ENCODE measurements around the gene KIRREL1. TPM values are rescaled to one million over a fixed set of nuclear protein-coding genes. Genes with fewer than 3 reads are reported as not detected.

The KIRREL1 gene
- total RNA-seq, 6 experiments from 2014 or later = 1.1 to 4.9 (median 2.9) TPM

DNA sequence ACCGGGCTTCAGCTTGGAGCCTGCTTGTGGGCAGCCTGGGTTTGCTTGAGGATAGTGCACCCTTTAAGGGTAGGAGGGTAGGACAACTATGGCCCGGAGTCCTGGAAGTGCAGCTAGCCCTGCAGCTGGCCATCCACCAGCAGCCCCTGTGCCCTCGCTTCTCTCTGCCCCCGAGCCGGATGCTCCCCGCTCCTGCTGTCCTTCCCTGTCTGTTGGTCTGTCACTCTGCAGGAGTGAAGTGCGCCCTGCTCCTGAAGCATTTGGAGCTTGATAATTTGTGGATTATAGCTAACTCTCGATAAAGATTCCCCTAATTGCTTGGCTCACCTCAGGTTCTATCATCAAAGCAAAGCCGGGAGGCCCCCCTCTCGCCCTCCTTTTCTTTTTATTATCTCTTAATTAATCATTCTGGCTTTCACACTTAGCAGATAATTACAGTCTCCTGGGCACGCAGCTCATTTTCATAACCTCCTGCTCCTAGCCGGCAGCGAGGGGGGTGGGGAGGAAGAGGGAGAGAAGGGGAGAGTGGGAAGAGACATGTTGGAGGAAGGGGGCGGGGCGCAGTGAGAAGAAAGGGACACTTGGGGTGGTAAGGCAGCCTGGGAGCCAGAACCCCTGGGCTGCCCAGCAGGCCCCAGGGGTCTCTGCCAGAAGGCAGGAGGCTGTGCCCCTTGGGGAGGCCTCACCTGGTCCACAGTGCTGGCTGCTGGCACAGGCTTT lies 14.4 kb downstream of the KIRREL1 start:
- 20% methylated on average over 6 of the region's 15 CpGs for WGBS (ENCODE audit: insufficient coverage, low coverage, low lambda C conversion rate, missing lambda C conversion rate)
- no peak for ATAC-seq
- TF ChIP-seq, protein P1, sequence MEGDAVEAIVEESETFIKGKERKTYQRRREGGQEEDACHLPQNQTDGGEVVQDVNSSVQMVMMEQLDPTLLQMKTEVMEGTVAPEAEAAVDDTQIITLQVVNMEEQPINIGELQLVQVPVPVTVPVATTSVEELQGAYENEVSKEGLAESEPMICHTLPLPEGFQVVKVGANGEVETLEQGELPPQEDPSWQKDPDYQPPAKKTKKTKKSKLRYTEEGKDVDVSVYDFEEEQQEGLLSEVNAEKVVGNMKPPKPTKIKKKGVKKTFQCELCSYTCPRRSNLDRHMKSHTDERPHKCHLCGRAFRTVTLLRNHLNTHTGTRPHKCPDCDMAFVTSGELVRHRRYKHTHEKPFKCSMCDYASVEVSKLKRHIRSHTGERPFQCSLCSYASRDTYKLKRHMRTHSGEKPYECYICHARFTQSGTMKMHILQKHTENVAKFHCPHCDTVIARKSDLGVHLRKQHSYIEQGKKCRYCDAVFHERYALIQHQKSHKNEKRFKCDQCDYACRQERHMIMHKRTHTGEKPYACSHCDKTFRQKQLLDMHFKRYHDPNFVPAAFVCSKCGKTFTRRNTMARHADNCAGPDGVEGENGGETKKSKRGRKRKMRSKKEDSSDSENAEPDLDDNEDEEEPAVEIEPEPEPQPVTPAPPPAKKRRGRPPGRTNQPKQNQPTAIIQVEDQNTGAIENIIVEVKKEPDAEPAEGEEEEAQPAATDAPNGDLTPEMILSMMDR (IDR thresholded peaks at IDR 0.05) = no peak
- TF ChIP-seq POLR2A (IDR thresholded peaks at IDR 0.05) = no peak
- Histone ChIP-seq H3K36me3 (no peaks in the 10 kb centered on the region), H3K27me3 (no peaks in the 10 kb centered on the region), H3K4me1 (no peaks in the 10 kb centered on the region), H3K9me3 (no peaks in the 10 kb centered on the region), H3K27ac (peak overlapping the region in 1 of 3 donors; percentile 16), H3K4me3 (no peak overlapping the region)
- DNase-seq = no peak
- intact Hi-C loops (cut with DNase I) = no loop called here

DNA sequence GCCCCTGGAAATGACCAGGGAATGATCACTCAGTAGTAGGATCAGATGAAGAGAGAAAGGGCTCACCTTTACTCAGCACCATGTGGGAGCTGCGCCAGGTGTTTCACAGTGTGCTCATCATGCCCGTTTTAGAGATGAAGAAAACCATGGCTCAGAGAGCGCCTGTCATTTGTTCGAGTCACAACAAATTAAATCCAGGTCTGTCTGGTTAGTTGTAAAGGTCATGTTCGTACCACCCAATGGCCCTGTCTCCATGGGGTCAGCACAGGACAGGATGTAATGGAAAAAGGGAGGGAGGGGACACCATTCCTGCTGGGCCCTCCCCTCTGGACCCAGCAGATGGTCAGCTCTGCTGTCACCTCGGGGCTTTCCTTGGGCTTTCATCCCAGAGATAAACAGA lies 15.2 kb downstream of the KIRREL1 start:
- H3K4me1 ChIP-seq = no peaks in the 10 kb centered on the region
- 60% methylated on average over 1 of the region's 6 CpGs for WGBS (ENCODE audit: insufficient coverage, low coverage, low lambda C conversion rate, missing lambda C conversion rate)
- TF ChIP-seq, protein P1 (IDR thresholded peaks at IDR 0.05) = no peak
- no peak for TF ChIP-seq POLR2A (IDR thresholded peaks at IDR 0.05)
- DNase-seq = no peak
- ATAC-seq = no peak
- no peaks in the 10 kb centered on the region for H3K27me3 ChIP-seq
- intact Hi-C loops (cut with DNase I) = no loop called here
- H3K9me3 ChIP-seq = no peaks in the 10 kb centered on the region
- H3K27ac ChIP-seq = peak overlapping the region in 2 of 3 donors; percentile 8 to 16
- H3K4me3 ChIP-seq = no peak overlapping the region
- H3K36me3 ChIP-seq = no peaks in the 10 kb centered on the region

DNA sequence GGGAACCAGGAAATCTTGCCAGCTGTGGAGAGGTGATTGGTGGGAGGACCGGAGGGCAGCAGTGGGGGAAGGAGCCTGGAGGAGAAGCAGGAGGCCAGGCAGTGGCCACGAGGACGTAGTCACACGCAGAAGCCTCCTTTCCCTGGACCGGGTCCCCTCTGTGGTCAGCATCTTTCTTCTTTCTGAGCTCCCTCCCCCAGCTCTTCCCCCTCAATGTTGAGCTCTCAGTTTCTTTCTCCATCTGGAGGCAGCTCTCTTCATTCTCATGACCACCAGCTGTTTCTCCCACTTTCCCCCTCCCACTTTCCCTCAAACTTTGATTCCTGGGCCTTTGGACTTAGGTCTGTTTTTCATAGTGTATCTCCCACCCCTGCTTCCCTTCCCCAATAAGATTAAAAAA lies 18.3 kb downstream of the KIRREL1 start:
- no peaks in the 10 kb centered on the region for H3K4me1 ChIP-seq
- H3K4me3 ChIP-seq = no peak overlapping the region
- 100% methylated on average over 1 of the region's 5 CpGs for WGBS (ENCODE audit: insufficient coverage, low coverage, low lambda C conversion rate, missing lambda C conversion rate)
- no peak for DNase-seq
- intact Hi-C loops (cut with DNase I) = no loop called here
- no peaks in the 10 kb centered on the region for H3K36me3 ChIP-seq
- H3K9me3 ChIP-seq = no peaks in the 10 kb centered on the region
- peak overlapping the region in 2 of 3 donors; percentile 47 to 65 for H3K27ac ChIP-seq
- no peaks in the 10 kb centered on the region for H3K27me3 ChIP-seq
- no peak for TF ChIP-seq POLR2A (IDR thresholded peaks at IDR 0.05)
- TF ChIP-seq, protein P1 (IDR thresholded peaks at IDR 0.05) = no peak
- ATAC-seq = no peak

DNA sequence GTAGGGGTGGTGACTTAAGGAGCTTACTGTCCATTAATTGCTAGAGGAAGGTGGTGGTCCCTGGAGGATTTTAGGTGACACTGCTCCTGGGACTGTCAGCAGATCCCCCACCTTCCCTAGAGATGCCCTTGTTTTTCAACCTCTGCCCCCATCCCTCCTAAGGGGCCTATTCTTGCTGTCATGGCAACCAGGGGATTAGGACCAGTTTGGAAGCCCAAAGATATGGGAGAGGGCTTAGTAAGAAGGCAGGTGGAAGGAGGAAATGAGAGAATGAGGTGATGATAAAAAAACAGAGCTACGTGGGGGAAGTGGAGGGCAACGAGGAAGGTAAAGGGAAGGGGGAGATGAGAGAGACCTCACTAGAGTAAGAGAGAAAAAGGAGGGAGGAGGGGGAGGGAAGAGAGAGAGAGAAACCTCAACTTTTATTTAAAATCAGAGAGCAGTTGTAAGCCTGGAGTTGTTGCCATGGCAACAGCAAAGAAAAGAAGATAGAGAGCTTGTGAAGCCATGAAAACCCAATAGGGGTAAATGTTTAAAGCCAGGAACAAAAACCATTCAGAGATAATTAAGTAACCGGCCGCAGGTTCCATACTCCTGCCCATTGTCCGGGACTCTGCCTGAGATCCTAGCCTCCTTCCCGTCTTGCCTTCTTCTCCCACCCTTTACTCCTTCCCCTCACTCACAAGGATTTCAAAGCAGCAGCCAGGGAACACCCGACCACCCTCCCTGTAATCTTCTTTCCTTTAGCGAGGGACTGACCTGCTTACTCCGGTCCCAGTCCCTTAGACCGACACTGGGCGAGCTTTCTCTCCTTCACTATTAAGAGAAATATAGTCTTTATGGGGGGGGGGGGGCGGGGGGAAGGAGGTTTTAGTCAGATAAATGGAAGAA lies 20.6 kb downstream of the KIRREL1 start:
- ATAC-seq (no peak), DNase-seq (no peak)
- H3K36me3 ChIP-seq = no peaks in the 10 kb centered on the region
- no peak overlapping the region for H3K4me3 ChIP-seq
- intact Hi-C loops (cut with DNase I) = no loop called here
- H3K9me3 ChIP-seq = no peaks in the 10 kb centered on the region
- no peaks in the 10 kb centered on the region for H3K27me3 ChIP-seq
- no peak overlapping the region for H3K27ac ChIP-seq
- TF ChIP-seq POLR2A (IDR thresholded peaks at IDR 0.05) = no peak
- TF ChIP-seq, protein P1 (IDR thresholded peaks at IDR 0.05) = no peak
- 59% methylated on average over 10 of the region's 12 CpGs for WGBS (ENCODE audit: insufficient coverage, low coverage, low lambda C conversion rate, missing lambda C conversion rate)
- no peaks in the 10 kb centered on the region for H3K4me1 ChIP-seq
